ENCODE data around the gene RPL7A.

- TF ChIP-seq CTCF (IDR thresholded peaks at IDR 0.05), result no peak
- TF ChIP-seq POLR2A (IDR thresholded peaks at IDR 0.05), result no peak
- no peak for TF ChIP-seq POLR2AphosphoS5 (IDR thresholded peaks at IDR 0.05)
Observed at GRCh38 chr9:133346021-133346785, 1.8 kb upstream of the RPL7A start.
